HG02943 (cell line): Measurements from ENCODE around the gene WARS2.
A peak's percentile ranks its signal among the peaks of the same experiment; 100 is the strongest.
"Not testable (repeated sequence)": the region's sequence is repeated elsewhere in the genome, so short reads cannot be mapped to it uniquely, and the experiment has no call there.

Experiments used
- ATAC-seq: cut with Tn5 transposase; IDR thresholded peaks from one replicate; pipeline ENCODE4 v1.9.1; 2021; ENCODE audit warnings: mild to moderate bottlenecking, low read depth, moderate library complexity; ENCODE audit not compliant: unreplicated experiment

The WARS2 gene

GRCh38 chr1:119141020-119141424, 569 bp upstream of the WARS2 start:
- ATAC-seq, result peak; percentile 8

GRCh38 chr1:119139857-119140176, 636 bp downstream of the WARS2 start:
- ATAC-seq, result peak; percentile 39

DNA sequence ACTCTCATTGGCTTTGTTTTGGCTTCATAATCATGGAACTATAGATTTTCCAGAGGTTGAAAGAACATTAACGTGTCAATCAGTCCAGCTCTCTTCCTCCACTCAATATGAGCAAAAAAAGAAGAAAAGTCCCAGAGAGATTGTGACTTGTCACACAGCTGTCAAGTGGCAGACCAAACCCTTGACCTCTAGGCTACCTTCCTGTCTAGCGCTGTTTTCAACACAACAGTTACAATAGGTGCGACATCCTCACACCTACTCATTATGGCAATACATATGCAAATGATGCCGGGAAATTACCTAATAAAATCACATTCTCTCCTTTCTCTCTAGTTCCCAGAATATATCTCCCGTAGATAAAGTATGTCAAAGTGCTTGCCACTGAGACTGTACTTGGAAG, 1.1 kb downstream of the WARS2 start:
- ATAC-seq, result peak; percentile 27

- ATAC-seq, result no peak
Observed at GRCh38 chr1:119136401-119136800, 4.1 kb downstream of the WARS2 start.

- ATAC-seq, result no peak
Observed at GRCh38 chr1:119133987-119134386, 6.5 kb downstream of the WARS2 start.

DNA sequence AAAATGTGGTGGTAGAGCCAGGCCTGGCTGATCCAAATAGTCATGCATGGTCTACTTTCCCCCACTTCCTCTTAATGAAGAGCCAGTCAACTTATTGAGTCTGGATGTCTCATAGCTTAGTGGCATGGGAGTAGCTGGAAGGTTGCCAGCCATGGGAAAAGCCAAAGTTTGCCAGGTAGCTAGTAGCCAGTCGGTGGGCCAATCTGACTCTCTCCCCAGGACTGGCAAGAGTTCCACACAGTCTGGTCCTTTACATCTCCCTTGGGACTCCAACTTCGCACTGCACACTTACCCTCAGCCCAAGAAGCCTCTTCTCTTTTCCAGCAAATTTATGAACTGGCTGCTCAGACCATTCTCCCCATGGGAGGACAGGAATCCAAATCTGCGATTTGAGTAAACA, 8.3 kb downstream of the WARS2 start:
- ATAC-seq, result no peak

- ATAC-seq, result no peak
Observed at GRCh38 chr1:119125874-119126273, 14.6 kb downstream of the WARS2 start.

GRCh38 chr1:119124764-119125163, 15.7 kb downstream of the WARS2 start:
- no peak for ATAC-seq

- ATAC-seq, result not testable (repeated sequence)
Observed at GRCh38 chr1:119121872-119122271, 18.6 kb downstream of the WARS2 start.

DNA sequence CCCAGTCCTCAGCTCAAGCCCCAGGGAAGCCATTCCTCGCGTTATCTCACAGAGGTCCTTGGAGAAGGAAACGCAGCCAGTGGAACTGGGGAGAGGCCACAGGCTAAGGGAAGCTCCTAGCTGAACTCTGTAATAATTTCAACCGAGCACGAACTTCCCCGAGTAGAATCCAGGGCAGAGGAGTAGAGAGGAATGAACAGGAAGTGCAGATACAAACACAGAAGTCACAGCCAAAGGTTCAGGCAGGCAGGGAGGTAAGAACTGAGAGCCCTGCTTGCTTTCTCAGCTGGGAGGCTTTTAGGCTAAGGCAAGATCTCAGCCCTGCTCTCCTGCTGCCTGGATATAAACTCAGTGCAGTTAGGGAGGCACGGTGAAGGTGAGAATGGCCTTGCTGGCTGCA, 23.7 kb downstream of the WARS2 start:
- no peak for ATAC-seq

GRCh38 chr1:119115736-119116135, 24.7 kb downstream of the WARS2 start:
- no peak for ATAC-seq

GRCh38 chr1:119115311-119115710, 25.1 kb downstream of the WARS2 start:
- ATAC-seq, result no peak

GRCh38 chr1:119114786-119115185, 25.7 kb downstream of the WARS2 start:
- no peak for ATAC-seq

DNA sequence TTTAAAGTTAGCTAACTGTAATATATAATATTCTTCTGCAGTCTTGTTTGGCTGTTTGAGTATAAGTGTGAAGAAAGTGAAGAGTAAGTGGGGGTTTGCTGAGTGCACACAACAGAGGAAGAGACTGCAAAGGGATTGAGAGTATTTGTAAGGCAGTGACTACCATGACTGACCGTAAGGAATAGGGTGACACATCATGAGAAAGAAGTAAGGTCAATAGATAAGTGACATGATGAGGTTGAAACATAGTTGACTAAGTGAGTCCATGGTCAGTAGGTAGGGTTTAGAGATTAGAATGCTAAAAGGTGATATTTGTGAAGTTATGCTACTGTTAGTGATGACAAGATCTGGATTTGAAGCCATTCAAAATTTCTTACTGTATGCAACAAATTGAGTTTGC, 27.7 kb downstream of the WARS2 start:
- ATAC-seq, result no peak

- ATAC-seq, result no peak
Observed at GRCh38 chr1:119112244-119112643, 28.2 kb downstream of the WARS2 start.

GRCh38 chr1:119108988-119109387, 31.5 kb downstream of the WARS2 start:
- no peak for ATAC-seq

- no peak for ATAC-seq
Observed at GRCh38 chr1:119103764-119104163, 36.7 kb downstream of the WARS2 start.

DNA sequence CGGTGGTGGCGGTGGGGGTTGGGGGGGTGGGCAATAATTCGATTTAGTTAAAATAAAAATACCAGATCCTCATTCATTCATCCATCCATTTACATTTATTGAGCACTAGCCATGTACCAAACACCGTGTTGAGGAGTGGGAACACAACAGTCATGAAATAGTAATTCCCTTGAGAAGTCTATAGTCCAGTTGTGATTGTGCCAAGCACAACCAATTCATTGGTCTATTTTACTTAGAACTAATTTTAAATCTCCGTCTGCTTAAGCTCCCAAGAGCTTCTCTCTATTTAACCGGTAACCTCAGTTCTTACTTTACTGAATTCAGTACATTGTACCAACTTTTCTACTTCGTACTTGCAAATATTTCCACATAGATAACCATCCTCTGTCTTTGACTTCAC, 38.4 kb downstream of the WARS2 start:
- ATAC-seq, result no peak

DNA sequence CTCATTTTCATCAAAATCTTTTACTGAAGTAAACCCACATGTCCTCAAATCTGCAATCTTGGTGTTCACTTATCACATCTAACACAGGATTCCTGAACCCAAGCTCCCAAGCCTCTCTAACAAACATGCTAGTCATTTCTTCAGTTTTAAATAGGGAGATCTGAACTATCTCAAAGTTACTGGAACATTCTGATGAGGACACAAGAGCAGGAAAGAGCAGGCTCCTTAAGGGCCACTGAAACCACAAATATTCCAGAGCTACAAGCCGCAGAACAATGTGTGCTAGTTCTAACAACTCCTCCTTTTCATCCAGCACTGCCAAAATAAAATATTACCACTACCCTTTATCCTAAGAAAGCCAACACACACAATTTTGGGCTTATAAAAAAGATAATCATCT, 38.9 kb downstream of the WARS2 start:
- ATAC-seq, result no peak

- ATAC-seq, result no peak
Observed at GRCh38 chr1:119099775-119100174, 40.7 kb downstream of the WARS2 start.

DNA sequence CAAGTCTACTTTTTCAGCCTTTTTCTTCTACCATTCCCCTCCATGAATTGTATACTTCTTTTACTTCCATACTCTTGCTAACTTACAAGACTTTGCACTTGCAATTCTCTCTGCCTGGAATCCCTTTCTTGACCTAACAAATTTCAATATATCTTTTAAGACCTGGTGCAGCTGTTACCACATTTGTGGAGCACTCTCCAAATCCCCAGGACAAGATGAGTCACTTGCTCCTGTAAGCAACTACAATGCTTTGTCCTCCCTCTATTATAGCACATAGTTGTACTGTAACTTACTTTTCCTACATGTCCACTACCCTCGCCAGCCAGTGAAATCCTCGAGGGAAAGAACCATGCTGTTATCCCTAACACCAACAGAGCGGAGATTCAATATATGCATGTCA, 43.1 kb downstream of the WARS2 start:
- ATAC-seq, result no peak

DNA sequence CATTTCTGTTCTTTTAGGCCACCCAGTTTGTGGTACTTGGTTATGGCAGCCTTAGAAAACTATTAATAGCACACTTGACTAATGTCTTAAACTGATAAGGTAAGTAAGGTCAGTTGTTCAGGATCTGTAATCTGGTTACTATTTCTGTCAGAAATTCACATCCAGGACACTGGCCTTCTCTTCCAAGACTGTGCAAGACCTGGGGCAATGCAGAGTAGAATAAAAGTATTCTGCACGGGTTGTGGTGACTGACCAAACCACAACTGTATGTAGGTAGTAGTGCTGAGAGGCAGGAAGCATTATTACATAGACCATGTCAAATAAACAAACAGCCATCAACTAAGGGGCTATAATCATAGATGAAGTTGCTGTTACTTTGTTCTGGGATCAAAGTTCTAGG, 46.7 kb downstream of the WARS2 start:
- no peak for ATAC-seq

- ATAC-seq, result no peak
Observed at GRCh38 chr1:119091618-119092017, 48.8 kb downstream of the WARS2 start.

- no peak for ATAC-seq
Observed at GRCh38 chr1:119090250-119090649, 50.2 kb downstream of the WARS2 start.
